ENCODE results near the gene SIX3. TPM values are rescaled to one million over a fixed set of nuclear protein-coding genes. Genes with fewer than 3 reads are reported as not detected.

Gene SIX3
- total RNA-seq, 1 donor, result not detected

DNA sequence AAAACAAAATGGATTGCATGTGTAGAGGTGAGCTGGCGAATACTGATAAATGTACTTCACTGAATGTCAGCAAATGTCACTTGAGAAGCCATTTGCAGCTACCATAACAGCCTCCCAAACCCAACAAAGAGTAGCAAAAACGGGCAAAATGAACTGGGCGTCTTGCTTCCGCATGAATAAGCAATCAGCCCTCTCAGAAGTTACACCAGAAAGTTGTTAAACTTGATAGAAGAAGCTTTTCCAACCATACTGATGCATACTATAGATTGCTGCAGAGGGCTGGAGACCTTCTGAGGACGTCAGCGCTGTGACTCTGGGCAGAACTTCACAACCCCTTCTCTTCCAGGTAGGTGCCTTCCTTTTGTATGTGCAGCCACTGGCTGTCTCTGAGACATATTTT is 18.7 kb upstream of the SIX3 start:
- H3K36me3 ChIP-seq (ENCODE audit: insufficient read depth, low read length), result no peaks in the 10 kb centered on the region
- H2AFZ ChIP-seq (ENCODE audit: low read length), result no peak overlapping the region
- H3K27me3 ChIP-seq (ENCODE audit: insufficient read depth, low read length), result peaks cover 69% of the 10 kb centered on the region
- no peak overlapping the region for H3K27ac ChIP-seq (ENCODE audit: low read depth, low read length)
- H3K4me3 ChIP-seq (ENCODE audit: insufficient read depth, low read length), result no peak overlapping the region
- no peak overlapping the region for H3K4me2 ChIP-seq (ENCODE audit: insufficient read depth, low read length)
- TF ChIP-seq, protein P1, sequence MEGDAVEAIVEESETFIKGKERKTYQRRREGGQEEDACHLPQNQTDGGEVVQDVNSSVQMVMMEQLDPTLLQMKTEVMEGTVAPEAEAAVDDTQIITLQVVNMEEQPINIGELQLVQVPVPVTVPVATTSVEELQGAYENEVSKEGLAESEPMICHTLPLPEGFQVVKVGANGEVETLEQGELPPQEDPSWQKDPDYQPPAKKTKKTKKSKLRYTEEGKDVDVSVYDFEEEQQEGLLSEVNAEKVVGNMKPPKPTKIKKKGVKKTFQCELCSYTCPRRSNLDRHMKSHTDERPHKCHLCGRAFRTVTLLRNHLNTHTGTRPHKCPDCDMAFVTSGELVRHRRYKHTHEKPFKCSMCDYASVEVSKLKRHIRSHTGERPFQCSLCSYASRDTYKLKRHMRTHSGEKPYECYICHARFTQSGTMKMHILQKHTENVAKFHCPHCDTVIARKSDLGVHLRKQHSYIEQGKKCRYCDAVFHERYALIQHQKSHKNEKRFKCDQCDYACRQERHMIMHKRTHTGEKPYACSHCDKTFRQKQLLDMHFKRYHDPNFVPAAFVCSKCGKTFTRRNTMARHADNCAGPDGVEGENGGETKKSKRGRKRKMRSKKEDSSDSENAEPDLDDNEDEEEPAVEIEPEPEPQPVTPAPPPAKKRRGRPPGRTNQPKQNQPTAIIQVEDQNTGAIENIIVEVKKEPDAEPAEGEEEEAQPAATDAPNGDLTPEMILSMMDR (IDR thresholded peaks at IDR 0.05; ENCODE audit: extremely low read depth, low read depth, low read length), result no peak
- H3K9me3 ChIP-seq (ENCODE audit: low read depth, low read length), result no peaks in the 10 kb centered on the region
- no peaks in the 10 kb centered on the region for H4K20me1 ChIP-seq (ENCODE audit: insufficient read depth, low read length)
- no peaks in the 10 kb centered on the region for H3K4me1 ChIP-seq (ENCODE audit: insufficient read depth, low read length)
- no peaks in the 10 kb centered on the region for H3K79me2 ChIP-seq (ENCODE audit: insufficient read depth, low read length)
- no peak for DNase-seq (ENCODE audit: insufficient read length, low spot score, missing footprints)

DNA sequence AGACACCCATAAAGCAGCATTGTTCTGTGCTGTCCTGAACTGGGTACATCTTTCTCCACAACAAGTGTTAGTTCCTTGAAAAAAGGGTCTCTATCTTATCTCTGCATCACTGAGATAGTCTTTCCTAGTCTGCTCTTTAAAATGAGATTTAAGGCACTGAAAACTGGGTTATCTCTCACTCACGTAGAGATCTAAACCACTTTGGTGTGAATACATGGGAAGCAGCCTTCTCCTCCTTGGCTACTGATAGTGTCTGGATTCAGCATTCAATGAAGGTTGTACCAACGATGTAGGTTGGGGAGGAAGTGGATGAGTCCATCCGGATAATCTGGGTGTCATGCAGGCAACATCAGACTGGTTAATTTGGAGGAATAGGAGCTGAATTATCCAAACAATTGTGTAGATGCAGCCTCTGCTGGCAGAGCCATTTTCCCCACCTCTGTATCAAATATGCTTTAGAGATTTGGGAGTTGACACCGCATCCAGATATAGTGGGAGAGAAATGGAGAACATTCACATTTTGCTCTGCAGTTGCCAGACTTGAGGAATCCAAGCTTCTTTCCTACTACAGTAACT is 15.9 kb upstream of the SIX3 start:
- Histone ChIP-seq H3K36me3 (ENCODE audit: insufficient read depth, low read length) (no peaks in the 10 kb centered on the region), H3K79me2 (ENCODE audit: insufficient read depth, low read length) (no peaks in the 10 kb centered on the region), H3K4me1 (ENCODE audit: insufficient read depth, low read length) (no peaks in the 10 kb centered on the region), H4K20me1 (ENCODE audit: insufficient read depth, low read length) (no peaks in the 10 kb centered on the region), H3K4me3 (ENCODE audit: insufficient read depth, low read length) (no peak overlapping the region), H3K9me3 (ENCODE audit: low read depth, low read length) (no peaks in the 10 kb centered on the region), H3K27me3 (ENCODE audit: insufficient read depth, low read length) (peaks cover 93% of the 10 kb centered on the region), H3K27ac (ENCODE audit: low read depth, low read length) (no peak overlapping the region), H2AFZ (ENCODE audit: low read length) (no peak overlapping the region), H3K4me2 (ENCODE audit: insufficient read depth, low read length) (no peak overlapping the region)
- TF ChIP-seq, protein P1 (IDR thresholded peaks at IDR 0.05; ENCODE audit: extremely low read depth, low read depth, low read length), result no peak
- DNase-seq (ENCODE audit: insufficient read length, low spot score, missing footprints), result no peak

DNA sequence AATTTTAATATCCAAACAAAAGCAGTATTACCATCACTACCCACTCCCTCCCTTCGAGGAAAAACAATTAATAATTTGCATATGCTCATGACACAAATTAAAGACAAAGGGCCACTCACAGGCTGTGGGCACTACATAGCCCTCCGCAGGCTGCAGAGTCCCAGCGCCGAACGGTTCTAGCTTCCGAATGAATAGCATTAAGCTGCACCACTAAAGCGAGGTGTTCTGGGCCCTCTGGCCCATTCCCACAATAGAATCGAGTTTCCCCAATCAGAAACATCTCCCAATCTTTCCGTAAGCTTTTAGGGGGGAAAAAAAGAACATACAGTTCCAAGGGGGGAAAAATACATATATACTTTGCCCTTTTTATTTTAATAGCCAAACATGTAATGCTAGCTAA is 14.5 kb upstream of the SIX3 start:
- Histone ChIP-seq H3K27ac (ENCODE audit: low read depth, low read length) (no peak overlapping the region), H2AFZ (ENCODE audit: low read length) (no peak overlapping the region), H3K4me1 (ENCODE audit: insufficient read depth, low read length) (no peaks in the 10 kb centered on the region), H3K4me2 (ENCODE audit: insufficient read depth, low read length) (no peak overlapping the region), H3K36me3 (ENCODE audit: insufficient read depth, low read length) (no peaks in the 10 kb centered on the region), H3K27me3 (ENCODE audit: insufficient read depth, low read length) (peaks cover 93% of the 10 kb centered on the region), H4K20me1 (ENCODE audit: insufficient read depth, low read length) (no peaks in the 10 kb centered on the region), H3K9me3 (ENCODE audit: low read depth, low read length) (no peaks in the 10 kb centered on the region), H3K79me2 (ENCODE audit: insufficient read depth, low read length) (no peaks in the 10 kb centered on the region), H3K4me3 (ENCODE audit: insufficient read depth, low read length) (no peak overlapping the region)
- no peak for DNase-seq (ENCODE audit: insufficient read length, low spot score, missing footprints)
- TF ChIP-seq, protein P1 (IDR thresholded peaks at IDR 0.05; ENCODE audit: extremely low read depth, low read depth, low read length), result no peak

DNA sequence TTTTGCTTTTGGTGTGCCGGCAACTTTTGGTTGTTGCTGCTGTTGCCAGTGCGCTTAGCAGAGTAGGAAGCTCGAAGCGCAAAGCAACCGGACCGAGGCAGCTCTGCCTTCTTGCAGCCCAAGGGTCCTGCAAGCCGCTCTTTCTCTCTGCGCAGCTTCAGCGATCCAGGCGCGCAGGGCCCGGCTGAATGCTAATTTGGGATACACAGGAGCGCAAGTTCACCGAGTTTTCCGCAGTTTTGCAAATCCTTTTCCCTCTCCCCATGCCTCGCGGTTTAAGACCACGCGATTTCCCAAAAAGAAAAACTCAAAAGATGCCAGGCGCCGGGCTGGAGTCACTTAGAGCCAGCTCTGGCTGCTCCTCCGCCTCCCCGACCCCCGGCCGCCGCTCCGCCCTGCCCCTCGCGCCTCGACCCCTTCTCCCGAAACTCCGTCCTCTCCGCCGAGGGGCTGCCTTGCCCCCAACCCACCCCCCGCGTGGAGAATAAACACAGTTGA is 13.5 kb upstream of the SIX3 start:
- H2AFZ ChIP-seq (ENCODE audit: low read length), result no peak overlapping the region
- no peaks in the 10 kb centered on the region for H3K4me1 ChIP-seq (ENCODE audit: insufficient read depth, low read length)
- H3K4me3 ChIP-seq (ENCODE audit: insufficient read depth, low read length), result no peak overlapping the region
- TF ChIP-seq, protein P1 (IDR thresholded peaks at IDR 0.05; ENCODE audit: extremely low read depth, low read depth, low read length), result no peak
- H3K36me3 ChIP-seq (ENCODE audit: insufficient read depth, low read length), result no peaks in the 10 kb centered on the region
- no peak overlapping the region for H3K4me2 ChIP-seq (ENCODE audit: insufficient read depth, low read length)
- DNase-seq (ENCODE audit: insufficient read length, low spot score, missing footprints), result no peak
- H3K27me3 ChIP-seq (ENCODE audit: insufficient read depth, low read length), result peaks cover 96% of the 10 kb centered on the region
- H3K9me3 ChIP-seq (ENCODE audit: low read depth, low read length), result no peaks in the 10 kb centered on the region
- H3K79me2 ChIP-seq (ENCODE audit: insufficient read depth, low read length), result no peaks in the 10 kb centered on the region
- no peak overlapping the region for H3K27ac ChIP-seq (ENCODE audit: low read depth, low read length)
- H4K20me1 ChIP-seq (ENCODE audit: insufficient read depth, low read length), result no peaks in the 10 kb centered on the region
